HEK293 (cell line): ENCODE measurements around the gene SOX18.

Experiments
- BCL6B ChIP-seq: fragments of 450-650 bp; formaldehyde crosslinking; IDR thresholded peaks from 2 replicates; pipeline ENCODE4 v1.5.1; 2017; ENCODE audit warnings: missing biosample characterization, missing genetic modification characterization
- GLIS2 ChIP-seq: fragments of 450-650 bp; formaldehyde crosslinking; IDR thresholded peaks from 2 replicates; pipeline ENCODE4 v1.5.1; 2016; ENCODE audit warnings: missing biosample characterization, missing genetic modification characterization
- KLF1 ChIP-seq: fragments of 450-650 bp; formaldehyde crosslinking; IDR thresholded peaks from 2 replicates; pipeline ENCODE4 v1.5.1; 2016; ENCODE audit warnings: missing biosample characterization, missing genetic modification characterization
- OVOL3 ChIP-seq: fragments of 450-650 bp; formaldehyde crosslinking; IDR thresholded peaks from 2 replicates; pipeline ENCODE4 v1.5.1; 2016; ENCODE audit warnings: missing biosample characterization, missing genetic modification characterization
- SALL2 ChIP-seq: fragments of 450-650 bp; formaldehyde crosslinking; IDR thresholded peaks from 2 replicates; pipeline ENCODE4 v1.5.0; 2017; ENCODE audit warnings: missing biosample characterization, mild to moderate bottlenecking, missing genetic modification characterization, borderline replicate concordance
- ZBTB11 ChIP-seq: fragments of 450-650 bp; formaldehyde crosslinking; conservative IDR thresholded peaks from 2 replicates; pipeline ENCODE4 v1.5.1; 2016; ENCODE audit warnings: low read depth, missing biosample characterization, missing genetic modification characterization
- ZBTB20 ChIP-seq: fragments of 450-650 bp; formaldehyde crosslinking; IDR thresholded peaks from 2 replicates; pipeline ENCODE4 v1.5.1; 2016; ENCODE audit warnings: missing biosample characterization, missing genetic modification characterization
- ZBTB26 ChIP-seq: fragments of 450-650 bp; formaldehyde crosslinking; optimal IDR thresholded peaks from 2 replicates; pipeline ENCODE3; 2016; ENCODE audit warnings: missing biosample characterization, mild to moderate bottlenecking, missing genetic modification characterization
- ZEB2 ChIP-seq: fragments of 450-650 bp; formaldehyde crosslinking; IDR thresholded peaks from 2 replicates; pipeline ENCODE4 v1.5.1; 2016; ENCODE audit warnings: missing biosample characterization, missing genetic modification characterization
- ZNF10 ChIP-seq: fragments of 450-650 bp; formaldehyde crosslinking; IDR thresholded peaks from 2 replicates; pipeline ENCODE4 v1.5.1; 2017; ENCODE audit warnings: missing biosample characterization, missing genetic modification characterization
- ZNF140 ChIP-seq: fragments of 450-650 bp; formaldehyde crosslinking; IDR thresholded peaks from 2 replicates; pipeline ENCODE4 v1.5.1; 2016; ENCODE audit warnings: missing biosample characterization, missing genetic modification characterization
- ZNF157 ChIP-seq: fragments of 450-650 bp; formaldehyde crosslinking; IDR thresholded peaks from 2 replicates; pipeline ENCODE4 v1.5.1; 2016; ENCODE audit warnings: missing biosample characterization, missing genetic modification characterization
- ZNF24 ChIP-seq: fragments of 450-650 bp; formaldehyde crosslinking; IDR thresholded peaks from 2 replicates; pipeline ENCODE4 v1.5.1; 2016; ENCODE audit warnings: missing biosample characterization, missing genetic modification characterization
- ZNF266 ChIP-seq: fragments of 450-650 bp; formaldehyde crosslinking; IDR thresholded peaks from 2 replicates; pipeline ENCODE4 v1.5.1; 2016; ENCODE audit warnings: missing biosample characterization, missing genetic modification characterization, low read depth
- ZNF324 ChIP-seq: fragments of 450-650 bp; formaldehyde crosslinking; IDR thresholded peaks from 2 replicates; pipeline ENCODE4 v1.5.1; 2016; ENCODE audit warnings: missing biosample characterization, missing genetic modification characterization
- ZNF335 ChIP-seq: fragments of 450-650 bp; formaldehyde crosslinking; conservative IDR thresholded peaks from 2 replicates; pipeline ENCODE4 v1.5.1; 2016; ENCODE audit warnings: missing biosample characterization, missing genetic modification characterization
- ZNF362 ChIP-seq: fragments of 450-650 bp; formaldehyde crosslinking; IDR thresholded peaks from 2 replicates; pipeline ENCODE4 v1.5.1; 2016; ENCODE audit warnings: missing biosample characterization, missing genetic modification characterization
- ZNF391 ChIP-seq: fragments of 450-650 bp; formaldehyde crosslinking; IDR thresholded peaks from 2 replicates; pipeline ENCODE4 v1.5.1; 2016; ENCODE audit warnings: low read depth, missing biosample characterization, missing genetic modification characterization, borderline replicate concordance
- ZNF529 ChIP-seq: fragments of 450-650 bp; formaldehyde crosslinking; IDR thresholded peaks from 2 replicates; pipeline ENCODE4 v1.5.1; 2017; ENCODE audit warnings: missing genetic modification characterization, missing biosample characterization; ENCODE audit not compliant: insufficient replicate concordance
- ZNF596 ChIP-seq: fragments of 450-650 bp; IDR thresholded peaks from 2 replicates; pipeline ENCODE4 v1.5.0; 2018; ENCODE audit warnings: missing biosample characterization, mild to moderate bottlenecking, missing genetic modification characterization, moderate library complexity
- ZNF654 ChIP-seq: fragments of 450-650 bp; formaldehyde crosslinking; IDR thresholded peaks from 2 replicates; pipeline ENCODE4 v1.5.1; 2016; ENCODE audit warnings: low read depth, missing biosample characterization, missing genetic modification characterization
- ZNF658 ChIP-seq: fragments of 450-650 bp; formaldehyde crosslinking; IDR thresholded peaks from 2 replicates; pipeline ENCODE4; 2016; ENCODE audit warnings: missing biosample characterization, missing genetic modification characterization
- ZNF747 ChIP-seq: fragments of 450-650 bp; formaldehyde crosslinking; IDR thresholded peaks from 2 replicates; pipeline ENCODE4 v1.5.1; 2016; ENCODE audit warnings: missing biosample characterization, missing genetic modification characterization
- ZSCAN18 ChIP-seq: fragments of 450-650 bp; formaldehyde crosslinking; IDR thresholded peaks from 2 replicates; pipeline ENCODE4 v1.5.1; 2016; ENCODE audit warnings: missing biosample characterization, missing genetic modification characterization
- ZXDB ChIP-seq: fragments of 450-650 bp; formaldehyde crosslinking; IDR thresholded peaks from 2 replicates; pipeline ENCODE4 v1.5.1; 2016; ENCODE audit warnings: missing biosample characterization, missing genetic modification characterization
- TF ChIP-seq, protein P1 (sequence below): fragments of 450-650 bp; formaldehyde crosslinking; IDR thresholded peaks from 2 replicates; pipeline ENCODE4 v1.5.0; 2017; ENCODE audit warnings: missing biosample characterization, missing genetic modification characterization, borderline replicate concordance
- TF ChIP-seq, protein P2 (sequence below): fragments of 450-650 bp; formaldehyde crosslinking; IDR thresholded peaks from 2 replicates; pipeline ENCODE4 v1.5.1; 2016; ENCODE audit warnings: missing biosample characterization, missing genetic modification characterization

The SOX18 gene

DNA sequence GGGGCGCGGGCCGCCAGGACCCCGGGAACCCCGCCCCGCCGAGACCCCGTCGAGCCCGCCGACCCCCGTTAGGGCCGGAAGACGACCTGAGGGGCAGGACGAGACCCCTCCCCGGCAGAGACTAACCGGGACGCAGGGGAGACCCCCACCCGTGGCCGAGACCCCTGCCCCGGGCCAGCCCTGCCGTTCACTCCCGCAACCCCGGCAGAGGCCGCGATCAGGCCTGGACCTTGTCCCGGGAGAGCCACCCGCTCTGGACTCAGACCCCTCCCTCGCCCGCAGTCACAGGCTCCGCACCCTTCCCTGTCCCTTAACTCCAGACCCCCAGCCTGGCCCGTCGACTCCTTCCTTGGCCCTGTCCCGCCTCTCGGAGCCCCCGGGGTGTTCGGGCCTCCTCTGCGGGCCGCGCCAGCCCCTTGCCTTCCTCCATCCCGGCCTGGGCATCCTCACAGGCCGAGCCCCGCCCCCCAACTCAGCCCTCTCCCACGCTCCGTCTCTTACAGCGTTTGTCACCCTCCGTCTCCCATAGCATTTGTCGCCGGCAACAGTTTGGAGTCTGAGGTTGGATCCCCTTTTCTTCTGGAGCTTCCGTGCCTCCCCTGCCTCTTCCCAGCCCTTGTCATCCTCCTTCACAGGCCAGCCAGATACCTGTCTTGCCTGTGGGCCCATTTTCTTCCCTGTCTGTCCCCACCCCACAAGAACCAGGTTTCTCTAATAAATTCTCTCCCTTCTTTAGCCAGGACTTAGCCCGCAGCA lies 14.1 kb upstream of the SOX18 start (continued):
- TF ChIP-seq ZBTB11 (tag by site-specific recombination) (0 out of 2 replicates have a peak, but pooled peaks have one; percentile 14), ZNF747 (no peak), ZNF391 (tag by site-specific recombination) (peak; percentile 63; the same call in 1 of the 2 replicates), ZNF266 (tag by site-specific recombination) (no peak), KLF1 (peak; percentile 26; the same call in 1 of the 2 replicates), ZNF529 (tag by site-specific recombination) (no peak), ZNF654 (tag by site-specific recombination) (no peak), ZNF10 (tag by site-specific recombination) (no peak), ZNF658 (tag by site-specific recombination) (no peak), SALL2 (tag by site-specific recombination) (no peak), ZNF324 (no peak), ZEB2 (tag by site-specific recombination) (peak; percentile 58; the same call in 1 of the 2 replicates), OVOL3 (tag by site-specific recombination) (no peak), BCL6B (tag by site-specific recombination) (no peak), GLIS2 (peak; percentile 85), ZXDB (no peak), ZSCAN18 (tag by site-specific recombination) (peak; percentile 39; the same call in 1 of the 2 replicates), ZNF596 (no peak), ZNF157 (tag by site-specific recombination) (no peak), ZNF335 (tag by site-specific recombination) (peak; percentile 4; the same call in 1 of the 2 replicates), ZBTB20 (tag by site-specific recombination) (peak; percentile 89), ZBTB26 (peak; percentile 56), ZNF140 (tag by site-specific recombination) (no peak), ZNF24 (tag by site-specific recombination) (peak; percentile 34; the same call in 1 of the 2 replicates), ZNF362 (no peak)
- TF ChIP-seq, protein P1, sequence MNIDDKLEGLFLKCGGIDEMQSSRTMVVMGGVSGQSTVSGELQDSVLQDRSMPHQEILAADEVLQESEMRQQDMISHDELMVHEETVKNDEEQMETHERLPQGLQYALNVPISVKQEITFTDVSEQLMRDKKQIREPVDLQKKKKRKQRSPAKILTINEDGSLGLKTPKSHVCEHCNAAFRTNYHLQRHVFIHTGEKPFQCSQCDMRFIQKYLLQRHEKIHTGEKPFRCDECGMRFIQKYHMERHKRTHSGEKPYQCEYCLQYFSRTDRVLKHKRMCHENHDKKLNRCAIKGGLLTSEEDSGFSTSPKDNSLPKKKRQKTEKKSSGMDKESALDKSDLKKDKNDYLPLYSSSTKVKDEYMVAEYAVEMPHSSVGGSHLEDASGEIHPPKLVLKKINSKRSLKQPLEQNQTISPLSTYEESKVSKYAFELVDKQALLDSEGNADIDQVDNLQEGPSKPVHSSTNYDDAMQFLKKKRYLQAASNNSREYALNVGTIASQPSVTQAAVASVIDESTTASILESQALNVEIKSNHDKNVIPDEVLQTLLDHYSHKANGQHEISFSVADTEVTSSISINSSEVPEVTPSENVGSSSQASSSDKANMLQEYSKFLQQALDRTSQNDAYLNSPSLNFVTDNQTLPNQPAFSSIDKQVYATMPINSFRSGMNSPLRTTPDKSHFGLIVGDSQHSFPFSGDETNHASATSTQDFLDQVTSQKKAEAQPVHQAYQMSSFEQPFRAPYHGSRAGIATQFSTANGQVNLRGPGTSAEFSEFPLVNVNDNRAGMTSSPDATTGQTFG (tag by site-specific recombination) = no peak
- TF ChIP-seq, protein P2, sequence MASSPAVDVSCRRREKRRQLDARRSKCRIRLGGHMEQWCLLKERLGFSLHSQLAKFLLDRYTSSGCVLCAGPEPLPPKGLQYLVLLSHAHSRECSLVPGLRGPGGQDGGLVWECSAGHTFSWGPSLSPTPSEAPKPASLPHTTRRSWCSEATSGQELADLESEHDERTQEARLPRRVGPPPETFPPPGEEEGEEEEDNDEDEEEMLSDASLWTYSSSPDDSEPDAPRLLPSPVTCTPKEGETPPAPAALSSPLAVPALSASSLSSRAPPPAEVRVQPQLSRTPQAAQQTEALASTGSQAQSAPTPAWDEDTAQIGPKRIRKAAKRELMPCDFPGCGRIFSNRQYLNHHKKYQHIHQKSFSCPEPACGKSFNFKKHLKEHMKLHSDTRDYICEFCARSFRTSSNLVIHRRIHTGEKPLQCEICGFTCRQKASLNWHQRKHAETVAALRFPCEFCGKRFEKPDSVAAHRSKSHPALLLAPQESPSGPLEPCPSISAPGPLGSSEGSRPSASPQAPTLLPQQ (tag by site-specific recombination) = no peak
